Prostate gland (tissue), 2 donors: Measurements from ENCODE around the gene NCOA6.

Experiments used
- CTCF ChIP-seq, 4 experiments: fragments of 200-600 bp in 2 of 4; fragments of 450-650 bp in 2 of 4; sonication (generic) in 2 of 4; IDR thresholded peaks; 1 replicate in 3 of 4; 2 replicates in 1 of 4; pipeline ENCODE4 v1.5.1; 2016 to 2019; ENCODE audit warnings: antibody characterized with exemption in 4 of 4, mild to moderate bottlenecking in 2 of 4, moderate library complexity in 2 of 4
- POLR2A ChIP-seq: fragments of 450-650 bp; IDR thresholded peaks from one replicate; pipeline ENCODE4 v1.6.1; 2016; ENCODE audit warnings: antibody characterized with exemption, mild to moderate bottlenecking

- no peak for TF ChIP-seq CTCF (IDR thresholded peaks at IDR 0.05)
- no peak for TF ChIP-seq POLR2A
Observed at GRCh38 chr20:34746674-34747073, 78.8 kb downstream of the NCOA6 start.
